GM23338 (cell line): ENCODE data around the gene DPYSL3. TPM values are rescaled to one million over a fixed set of nuclear protein-coding genes. Genes with fewer than 3 reads are reported as not detected.

Experiments
- ATAC-seq: fragments of 200-7000 bp; cut with Tn5 transposase; 3 replicates; pipeline ENCODE4 v1.9.1; 2020
- DNase-seq: peaks from one replicate; pipeline ENCODE4 v3.0.0-alpha.2; 2015; ENCODE audit warnings: low spot score
- H2AFZ ChIP-seq: fragments of 200-600 bp; sonication (generic); 2 replicates; pipeline ENCODE4 v1.8.0; 2016; ENCODE audit warnings: antibody characterized with exemption, mild to moderate bottlenecking, moderate library complexity
- H3F3A ChIP-seq: fragments of 200-600 bp; sonication (generic); replicated peaks from 2 replicates; pipeline ENCODE4 v1.8.0; 2017; ENCODE audit warnings: antibody characterized with exemption, mixed run types, low read depth
- H3K27ac ChIP-seq: fragments of 200-600 bp; sonication (generic); 2 replicates; pipeline ENCODE4 v1.6.1; 2016; ENCODE audit warnings: low read depth
- H3K27me3 ChIP-seq: fragments of 200-600 bp; sonication (generic); 2 replicates; pipeline ENCODE4 v1.8.0; 2016; ENCODE audit warnings: mild to moderate bottlenecking, mixed run types, moderate library complexity; ENCODE audit not compliant: insufficient read depth
- H3K36me3 ChIP-seq: fragments of 200-600 bp; sonication (generic); 2 replicates; pipeline ENCODE4 v1.8.0; 2016; ENCODE audit warnings: mild to moderate bottlenecking; ENCODE audit not compliant: insufficient read depth
- H3K4me1 ChIP-seq: fragments of 200-600 bp; sonication (generic); 2 replicates; pipeline ENCODE4 v1.8.0; 2016; ENCODE audit warnings: mild to moderate bottlenecking, moderate library complexity; ENCODE audit not compliant: insufficient read depth
- H3K4me2 ChIP-seq: fragments of 200-600 bp; sonication (generic); 2 replicates; pipeline ENCODE4 v1.7.1; 2017; ENCODE audit warnings: mixed run types
- H3K4me3 ChIP-seq: fragments of 200-600 bp; sonication (generic); 2 replicates; pipeline ENCODE4 v1.6.1; 2016; ENCODE audit warnings: mixed run types
- H3K79me2 ChIP-seq: fragments of 200-600 bp; sonication (generic); replicated peaks from 2 replicates; pipeline ENCODE4 v1.8.0; 2017; ENCODE audit warnings: mild to moderate bottlenecking; ENCODE audit not compliant: insufficient read depth
- H3K9me2 ChIP-seq: fragments of 200-600 bp; sonication (generic); 2 replicates; pipeline ENCODE4 v1.8.0; 2017; ENCODE audit not compliant: insufficient read depth
- H4K20me1 ChIP-seq: fragments of 200-600 bp; sonication (generic); replicated peaks from 2 replicates; pipeline ENCODE4 v1.8.0; 2017; ENCODE audit warnings: mild to moderate bottlenecking; ENCODE audit not compliant: insufficient read depth
- H3K27ac Mint-ChIP-seq: 2 replicates; pipeline ENCODE4 v1.8.0; 2020; ENCODE audit warnings: inconsistent platforms, mild to moderate bottlenecking, moderate library complexity, mixed read lengths
- H3K27me3 Mint-ChIP-seq: 3 replicates; pipeline ENCODE4 v1.8.0; 2022; ENCODE audit warnings: low read depth, mild to moderate bottlenecking, moderate library complexity, mixed read lengths, inconsistent platforms; ENCODE audit not compliant: insufficient read depth, poor library complexity
- H3K36me3 Mint-ChIP-seq: 3 replicates; pipeline ENCODE4 v1.8.0; 2021; ENCODE audit warnings: low read depth, mild to moderate bottlenecking, inconsistent platforms, moderate library complexity, mixed read lengths
- H3K4me1 Mint-ChIP-seq: 3 replicates; pipeline ENCODE4 v1.8.0; 2020; ENCODE audit warnings: mild to moderate bottlenecking, inconsistent platforms, mixed read lengths
- H3K4me3 Mint-ChIP-seq: 3 replicates; pipeline ENCODE4 v1.8.0; 2021; ENCODE audit warnings: moderate library complexity, mild to moderate bottlenecking, inconsistent platforms, mixed read lengths
- H3K9me3 Mint-ChIP-seq: 3 replicates; pipeline ENCODE4 v1.8.0; 2020; ENCODE audit warnings: moderate library complexity, mild to moderate bottlenecking, inconsistent platforms, mixed read lengths
- CREB1 ChIP-seq: fragments of 250-450 bp; sonication (Bioruptor Pico); IDR thresholded peaks from 2 replicates; pipeline ENCODE4 v1.5.0; 2020; ENCODE audit warnings: low read depth, mild to moderate bottlenecking, moderate library complexity
- EZH2 ChIP-seq: fragments of 200-600 bp; sonication (generic); IDR thresholded peaks from one replicate; pipeline ENCODE4 v1.8.0; 2017; ENCODE audit warnings: antibody characterized with exemption, mild to moderate bottlenecking, low read depth; ENCODE audit not compliant: unreplicated experiment
- JUNB ChIP-seq: IDR thresholded peaks from one replicate; pipeline ENCODE4 v1.6.1; 2016; ENCODE audit warnings: antibody characterized with exemption; ENCODE audit not compliant: unreplicated experiment
- NANOG ChIP-seq: IDR thresholded peaks from 2 replicates; pipeline ENCODE4 v1.6.1; 2016; ENCODE audit warnings: antibody characterized with exemption, borderline replicate concordance
- POLR2AphosphoS5 ChIP-seq: IDR thresholded peaks from 2 replicates; pipeline ENCODE4 v1.6.1; 2016; ENCODE audit warnings: antibody characterized with exemption, low read depth
- STAT1 ChIP-seq: IDR thresholded peaks from one replicate; pipeline ENCODE4 v1.6.1; 2016; ENCODE audit warnings: antibody characterized with exemption; ENCODE audit not compliant: unreplicated experiment
- ZNF114 ChIP-seq: fragments of 250-450 bp; sonication (Bioruptor Pico); IDR thresholded peaks from 2 replicates; pipeline ENCODE4 v1.5.0; 2020; ENCODE audit warnings: mild to moderate bottlenecking, moderate library complexity
- polyA plus RNA-seq: library from polyadenylated mRNA; unstranded; fragments of >200 nt; fragmentation: Nextera tagmentation; extraction: Ambion mirVana; gene quantifications from 2 replicates; pipeline ENCODE4 v1.2.1, GENCODE V29; 2016
- total RNA-seq: library from RNA; depleted of rRNA; stranded (reverse); fragments of >200 nt; shearing (Covaris generic); gene quantifications from 2 replicates; pipeline ENCODE4 v1.2.3, GENCODE V29; 2014
- TF ChIP-seq, protein P1 (sequence below): IDR thresholded peaks from 2 replicates; pipeline ENCODE4 v1.6.1; 2016; ENCODE audit warnings: antibody characterized with exemption
- TF ChIP-seq, protein P2 (sequence below), 2 experiments: fragments of 200-600 bp in 1 of 2; sonication (generic) in 1 of 2; conservative IDR thresholded peaks; 2 replicates each; pipeline versions ENCODE4 v1.5.1 to v1.6.1; 2016 to 2017; ENCODE audit warnings: antibody characterized with exemption in 2 of 2, low read depth in 2 of 2, mild to moderate bottlenecking in 2 of 2, moderate library complexity in 1 of 2
- TF ChIP-seq, protein P3 (sequence below): fragments of 250-450 bp; sonication (Bioruptor Pico); IDR thresholded peaks from 2 replicates; pipeline ENCODE4 v1.5.0; 2020; ENCODE audit warnings: mild to moderate bottlenecking, moderate library complexity

DPYSL3 gene
- total and polyA plus RNA-seq, 2 experiments from 2014 or later = 97.6 to 455 TPM

DNA sequence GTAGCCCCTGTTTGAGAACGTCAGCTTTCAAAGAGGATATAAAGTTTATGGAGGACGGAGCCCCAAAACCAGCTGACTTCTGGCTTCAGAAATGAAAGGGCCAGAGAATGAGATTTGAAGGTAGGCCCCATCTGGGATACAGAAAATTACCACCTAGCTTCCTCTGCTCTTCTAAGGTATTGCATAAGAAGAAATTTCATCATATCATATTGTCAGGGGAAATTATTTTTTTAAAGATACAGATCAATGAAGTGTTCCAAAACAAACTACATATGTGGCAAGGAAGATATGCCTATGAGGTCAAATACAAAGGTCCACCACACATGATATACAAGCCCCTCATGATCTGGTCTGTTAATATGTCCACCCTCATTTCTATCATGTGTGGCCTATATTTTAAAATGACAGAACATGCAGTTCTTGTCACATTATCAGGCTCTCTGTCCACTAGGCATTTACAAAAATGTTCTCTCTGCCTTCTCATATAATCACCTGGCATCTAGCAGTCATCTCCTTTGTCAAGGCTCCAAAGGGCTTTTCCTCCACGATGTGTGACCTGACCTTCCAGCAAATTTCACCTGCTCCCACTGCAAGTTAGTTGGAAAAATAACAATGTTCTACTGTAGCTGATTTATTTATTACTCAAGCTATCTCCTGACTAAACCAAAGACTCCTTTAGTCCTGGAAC lies 83.1 kb downstream of the DPYSL3 start:
- Histone ChIP-seq H3F3A (no peaks in the 10 kb centered on the region; the same call in 1 of the 2 replicates), H4K20me1 (peaks cover 70% of the 10 kb centered on the region), H3K4me1 (peaks cover 21% of the 10 kb centered on the region), H3K4me3 (no peak overlapping the region), H2AFZ (no peak overlapping the region), H3K9me2 (0 out of 2 replicates have a peak, but pooled peaks cover 2% of the 10 kb centered on the region), H3K36me3 (peaks cover 30% of the 10 kb centered on the region), H3K27ac (peak overlapping the region; percentile 55; the same call in 1 of the 2 replicates), H3K79me2 (peaks cover 100% of the 10 kb centered on the region), H3K27me3 (no peaks in the 10 kb centered on the region), H3K4me2 (no peak overlapping the region)
- ATAC-seq (no peak), DNase-seq (no peak)
- no peak for TF ChIP-seq EZH2
- no peak for TF ChIP-seq JUNB
- no peak for TF ChIP-seq CREB1 (CRISPR knock-in tag)
- TF ChIP-seq, protein P1, sequence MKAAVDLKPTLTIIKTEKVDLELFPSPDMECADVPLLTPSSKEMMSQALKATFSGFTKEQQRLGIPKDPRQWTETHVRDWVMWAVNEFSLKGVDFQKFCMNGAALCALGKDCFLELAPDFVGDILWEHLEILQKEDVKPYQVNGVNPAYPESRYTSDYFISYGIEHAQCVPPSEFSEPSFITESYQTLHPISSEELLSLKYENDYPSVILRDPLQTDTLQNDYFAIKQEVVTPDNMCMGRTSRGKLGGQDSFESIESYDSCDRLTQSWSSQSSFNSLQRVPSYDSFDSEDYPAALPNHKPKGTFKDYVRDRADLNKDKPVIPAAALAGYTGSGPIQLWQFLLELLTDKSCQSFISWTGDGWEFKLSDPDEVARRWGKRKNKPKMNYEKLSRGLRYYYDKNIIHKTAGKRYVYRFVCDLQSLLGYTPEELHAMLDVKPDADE = no peak
- TF ChIP-seq, protein P2, sequence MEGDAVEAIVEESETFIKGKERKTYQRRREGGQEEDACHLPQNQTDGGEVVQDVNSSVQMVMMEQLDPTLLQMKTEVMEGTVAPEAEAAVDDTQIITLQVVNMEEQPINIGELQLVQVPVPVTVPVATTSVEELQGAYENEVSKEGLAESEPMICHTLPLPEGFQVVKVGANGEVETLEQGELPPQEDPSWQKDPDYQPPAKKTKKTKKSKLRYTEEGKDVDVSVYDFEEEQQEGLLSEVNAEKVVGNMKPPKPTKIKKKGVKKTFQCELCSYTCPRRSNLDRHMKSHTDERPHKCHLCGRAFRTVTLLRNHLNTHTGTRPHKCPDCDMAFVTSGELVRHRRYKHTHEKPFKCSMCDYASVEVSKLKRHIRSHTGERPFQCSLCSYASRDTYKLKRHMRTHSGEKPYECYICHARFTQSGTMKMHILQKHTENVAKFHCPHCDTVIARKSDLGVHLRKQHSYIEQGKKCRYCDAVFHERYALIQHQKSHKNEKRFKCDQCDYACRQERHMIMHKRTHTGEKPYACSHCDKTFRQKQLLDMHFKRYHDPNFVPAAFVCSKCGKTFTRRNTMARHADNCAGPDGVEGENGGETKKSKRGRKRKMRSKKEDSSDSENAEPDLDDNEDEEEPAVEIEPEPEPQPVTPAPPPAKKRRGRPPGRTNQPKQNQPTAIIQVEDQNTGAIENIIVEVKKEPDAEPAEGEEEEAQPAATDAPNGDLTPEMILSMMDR (conservative IDR thresholded peaks at IDR 0.05; ENCODE audit: low read depth in 2 of 2) = no peak
- TF ChIP-seq, protein P3, sequence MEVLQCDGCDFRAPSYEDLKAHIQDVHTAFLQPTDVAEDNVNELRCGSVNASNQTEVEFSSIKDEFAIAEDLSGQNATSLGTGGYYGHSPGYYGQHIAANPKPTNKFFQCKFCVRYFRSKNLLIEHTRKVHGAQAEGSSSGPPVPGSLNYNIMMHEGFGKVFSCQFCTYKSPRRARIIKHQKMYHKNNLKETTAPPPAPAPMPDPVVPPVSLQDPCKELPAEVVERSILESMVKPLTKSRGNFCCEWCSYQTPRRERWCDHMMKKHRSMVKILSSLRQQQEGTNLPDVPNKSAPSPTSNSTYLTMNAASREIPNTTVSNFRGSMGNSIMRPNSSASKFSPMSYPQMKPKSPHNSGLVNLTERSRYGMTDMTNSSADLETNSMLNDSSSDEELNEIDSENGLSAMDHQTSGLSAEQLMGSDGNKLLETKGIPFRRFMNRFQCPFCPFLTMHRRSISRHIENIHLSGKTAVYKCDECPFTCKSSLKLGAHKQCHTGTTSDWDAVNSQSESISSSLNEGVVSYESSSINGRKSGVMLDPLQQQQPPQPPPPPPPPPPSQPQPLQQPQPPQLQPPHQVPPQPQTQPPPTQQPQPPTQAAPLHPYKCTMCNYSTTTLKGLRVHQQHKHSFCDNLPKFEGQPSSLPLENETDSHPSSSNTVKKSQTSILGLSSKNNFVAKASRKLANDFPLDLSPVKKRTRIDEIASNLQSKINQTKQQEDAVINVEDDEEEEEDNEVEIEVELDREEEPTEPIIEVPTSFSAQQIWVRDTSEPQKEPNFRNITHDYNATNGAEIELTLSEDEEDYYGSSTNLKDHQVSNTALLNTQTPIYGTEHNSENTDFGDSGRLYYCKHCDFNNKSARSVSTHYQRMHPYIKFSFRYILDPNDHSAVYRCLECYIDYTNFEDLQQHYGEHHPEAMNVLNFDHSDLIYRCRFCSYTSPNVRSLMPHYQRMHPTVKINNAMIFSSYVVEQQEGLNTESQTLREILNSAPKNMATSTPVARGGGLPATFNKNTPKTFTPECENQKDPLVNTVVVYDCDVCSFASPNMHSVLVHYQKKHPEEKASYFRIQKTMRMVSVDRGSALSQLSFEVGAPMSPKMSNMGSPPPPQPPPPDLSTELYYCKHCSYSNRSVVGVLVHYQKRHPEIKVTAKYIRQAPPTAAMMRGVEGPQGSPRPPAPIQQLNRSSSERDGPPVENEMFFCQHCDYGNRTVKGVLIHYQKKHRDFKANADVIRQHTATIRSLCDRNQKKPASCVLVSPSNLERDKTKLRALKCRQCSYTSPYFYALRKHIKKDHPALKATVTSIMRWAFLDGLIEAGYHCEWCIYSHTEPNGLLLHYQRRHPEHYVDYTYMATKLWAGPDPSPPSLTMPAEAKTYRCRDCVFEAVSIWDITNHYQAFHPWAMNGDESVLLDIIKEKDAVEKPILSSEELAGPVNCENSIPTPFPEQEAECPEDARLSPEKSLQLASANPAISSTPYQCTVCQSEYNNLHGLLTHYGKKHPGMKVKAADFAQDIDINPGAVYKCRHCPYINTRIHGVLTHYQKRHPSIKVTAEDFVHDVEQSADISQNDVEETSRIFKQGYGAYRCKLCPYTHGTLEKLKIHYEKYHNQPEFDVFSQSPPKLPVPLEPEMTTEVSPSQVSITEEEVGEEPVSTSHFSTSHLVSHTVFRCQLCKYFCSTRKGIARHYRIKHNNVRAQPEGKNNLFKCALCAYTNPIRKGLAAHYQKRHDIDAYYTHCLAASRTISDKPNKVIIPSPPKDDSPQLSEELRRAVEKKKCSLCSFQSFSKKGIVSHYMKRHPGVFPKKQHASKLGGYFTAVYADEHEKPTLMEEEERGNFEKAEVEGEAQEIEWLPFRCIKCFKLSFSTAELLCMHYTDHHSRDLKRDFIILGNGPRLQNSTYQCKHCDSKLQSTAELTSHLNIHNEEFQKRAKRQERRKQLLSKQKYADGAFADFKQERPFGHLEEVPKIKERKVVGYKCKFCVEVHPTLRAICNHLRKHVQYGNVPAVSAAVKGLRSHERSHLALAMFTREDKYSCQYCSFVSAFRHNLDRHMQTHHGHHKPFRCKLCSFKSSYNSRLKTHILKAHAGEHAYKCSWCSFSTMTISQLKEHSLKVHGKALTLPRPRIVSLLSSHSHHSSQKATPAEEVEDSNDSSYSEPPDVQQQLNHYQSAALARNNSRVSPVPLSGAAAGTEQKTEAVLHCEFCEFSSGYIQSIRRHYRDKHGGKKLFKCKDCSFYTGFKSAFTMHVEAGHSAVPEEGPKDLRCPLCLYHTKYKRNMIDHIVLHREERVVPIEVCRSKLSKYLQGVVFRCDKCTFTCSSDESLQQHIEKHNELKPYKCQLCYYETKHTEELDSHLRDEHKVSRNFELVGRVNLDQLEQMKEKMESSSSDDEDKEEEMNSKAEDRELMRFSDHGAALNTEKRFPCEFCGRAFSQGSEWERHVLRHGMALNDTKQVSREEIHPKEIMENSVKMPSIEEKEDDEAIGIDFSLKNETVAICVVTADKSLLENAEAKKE = no peak
- TF ChIP-seq POLR2AphosphoS5 = no peak
- TF ChIP-seq NANOG = no peak
- no peak for TF ChIP-seq ZNF114 (CRISPR knock-in tag)
- no peak for TF ChIP-seq STAT1
- H3K4me3 Mint-ChIP-seq = no peak overlapping the region
- H3K4me1 Mint-ChIP-seq = peaks cover 27% of the 10 kb centered on the region
- H3K27ac Mint-ChIP-seq = no peak overlapping the region
- H3K36me3 Mint-ChIP-seq = peaks cover 60% of the 10 kb centered on the region
- H3K9me3 Mint-ChIP-seq = no peaks in the 10 kb centered on the region
- no peaks in the 10 kb centered on the region for H3K27me3 Mint-ChIP-seq
